Ramos (cell line): ENCODE measurements around the gene MYO1D.

ENCODE experiments used
- in situ Hi-C: fragments of 300-500 bp; cut with MboI; formaldehyde crosslinking; loops from one replicate; pipeline ENCODE4 v1.14.3; 2022; ENCODE audit warnings: low sequenced_read_pairs; ENCODE audit not compliant: unreplicated experiment

MYO1D gene

DNA sequence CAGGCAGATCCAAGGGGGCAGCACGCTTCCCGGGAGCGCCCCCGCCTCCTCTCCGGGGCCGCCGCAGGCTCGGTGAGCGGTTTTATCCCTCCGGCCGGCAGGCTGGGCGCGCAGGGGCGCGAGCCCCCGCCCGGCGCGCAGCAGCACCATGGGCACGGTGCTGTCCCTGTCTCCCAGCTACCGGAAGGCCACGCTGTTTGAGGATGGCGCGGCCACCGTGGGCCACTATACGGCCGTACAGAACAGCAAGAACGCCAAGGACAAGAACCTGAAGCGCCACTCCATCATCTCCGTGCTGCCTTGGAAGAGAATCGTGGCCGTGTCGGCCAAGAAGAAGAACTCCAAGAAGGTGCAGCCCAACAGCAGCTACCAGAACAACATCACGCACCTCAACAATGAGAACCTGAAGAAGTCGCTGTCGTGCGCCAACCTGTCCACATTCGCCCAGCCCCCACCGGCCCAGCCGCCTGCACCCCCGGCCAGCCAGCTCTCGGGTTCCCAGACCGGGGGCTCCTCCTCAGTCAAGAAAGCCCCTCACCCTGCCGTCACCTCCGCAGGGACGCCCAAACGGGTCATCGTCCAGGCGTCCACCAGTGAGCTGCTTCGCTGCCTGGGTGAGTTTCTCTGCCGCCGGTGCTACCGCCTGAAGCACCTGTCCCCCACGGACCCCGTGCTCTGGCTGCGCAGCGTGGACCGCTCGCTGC, 389.3 kb downstream of the MYO1D start:
- in situ Hi-C loops: no loop called here

- in situ Hi-C loops: no loop called here
Measured at GRCh38 chr17:32486701-32487472, 390.0 kb downstream of the MYO1D start, which contains the start of gene CDK5R1. Gene CDK5R1 (plus strand): TSS chr17:32486993. CDS start chr17:32487621, 628 bp downstream.

- in situ Hi-C loops: no loop called here
Measured at GRCh38 chr17:32486111-32486700, 390.7 kb downstream of the MYO1D start.

GRCh38 chr17:32485261-32486110, 391.4 kb downstream of the MYO1D start:
- in situ Hi-C loops: no loop called here

- in situ Hi-C loops: no loop called here
Measured at GRCh38 chr17:32484628-32485027, 392.3 kb downstream of the MYO1D start.

GRCh38 chr17:32484041-32484461, 392.9 kb downstream of the MYO1D start:
- in situ Hi-C loops: no loop called here

DNA sequence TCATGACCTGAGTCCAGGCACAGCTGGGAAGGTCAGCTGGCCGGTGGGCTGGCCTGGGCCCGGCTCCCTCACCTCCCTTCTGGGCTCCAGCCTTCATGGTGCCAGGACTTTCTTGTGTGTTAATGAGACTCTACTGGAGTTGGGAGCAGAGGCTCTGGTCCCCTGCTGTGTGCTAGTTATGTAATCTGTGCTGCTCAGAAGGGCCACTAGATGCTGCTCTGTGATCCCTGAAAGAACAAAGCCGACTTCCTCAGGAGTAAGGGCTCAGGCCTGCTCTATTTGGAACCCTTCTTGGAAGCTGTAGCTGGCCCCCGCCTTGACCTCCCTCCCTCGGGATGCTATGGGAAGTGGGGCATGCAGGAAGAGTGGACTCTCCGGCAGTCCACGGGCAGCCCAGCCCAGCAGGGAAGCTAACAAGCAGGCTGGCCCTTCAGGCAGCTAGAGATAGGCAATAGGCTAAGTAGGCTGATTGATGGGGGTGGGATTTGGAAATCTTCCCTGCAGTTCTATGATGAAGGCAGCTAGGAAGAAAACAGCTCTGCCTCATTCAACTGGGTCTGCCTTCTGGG, 393.4 kb downstream of the MYO1D start:
- in situ Hi-C loops: no loop called here

DNA sequence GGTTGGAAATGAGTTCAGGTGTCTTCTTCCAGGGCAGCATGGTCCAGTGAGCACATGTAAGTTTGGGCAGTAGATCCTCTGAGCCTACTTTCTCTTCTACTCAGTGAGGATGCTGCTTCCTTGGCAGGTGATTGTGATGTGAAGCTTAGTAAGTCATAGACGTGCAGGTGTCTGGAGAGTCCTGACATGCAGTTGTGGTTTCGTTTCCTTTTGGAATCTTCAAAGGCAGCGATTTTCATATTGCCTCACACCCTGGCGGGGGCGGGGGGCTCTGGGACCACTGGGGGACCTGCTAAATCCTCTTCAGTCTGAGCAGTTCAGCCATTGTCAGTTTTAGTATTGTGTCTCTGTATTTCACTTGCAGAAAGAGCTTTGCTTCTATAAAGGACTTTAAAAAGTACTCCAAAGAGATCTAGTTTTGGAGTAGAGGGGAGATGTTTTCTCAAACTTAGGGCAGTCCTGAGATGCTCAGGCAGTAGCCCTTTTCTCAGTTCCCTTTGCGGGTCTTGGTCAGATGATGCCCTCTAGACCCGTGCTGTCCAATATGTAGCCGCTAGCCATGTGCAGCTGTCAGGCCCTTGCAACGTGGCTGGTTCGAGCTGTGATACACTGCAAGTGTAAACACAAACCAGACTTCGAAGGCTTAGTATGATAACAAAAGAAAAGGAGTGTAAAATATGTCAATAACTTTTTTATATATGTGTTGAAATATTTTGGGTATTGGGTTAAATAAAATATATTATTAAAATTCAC, 394.2 kb downstream of the MYO1D start:
- in situ Hi-C loops: no loop called here

DNA sequence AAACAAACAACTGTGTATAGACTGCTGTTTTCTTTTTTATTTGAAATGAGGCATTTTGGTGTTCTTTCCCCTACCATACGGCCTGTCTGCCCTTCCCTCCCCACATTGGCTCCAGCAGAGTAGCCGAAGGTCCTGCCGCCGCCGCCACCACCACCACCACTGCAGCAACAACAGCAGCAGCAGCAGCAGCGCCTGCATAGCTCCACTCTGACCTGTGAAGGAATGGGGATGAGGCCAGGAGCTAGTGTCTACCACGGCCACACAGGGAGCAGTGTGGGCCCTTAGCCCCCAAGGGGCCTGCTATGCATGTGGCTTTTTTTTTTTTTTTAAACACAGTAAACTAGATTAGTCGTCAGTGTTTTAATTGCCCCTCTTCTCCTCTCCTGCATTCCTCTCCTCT, 395.7 kb downstream of the MYO1D start:
- in situ Hi-C loops: no loop called here

GRCh38 chr17:32479074-32479617, 397.8 kb downstream of the MYO1D start:
- in situ Hi-C loops: loop anchor here (10.0 kb wide), 1 partner anchor 126 kb away; no protein-coding TSS in a partner anchor

- in situ Hi-C loops: loop anchor here (10.0 kb wide), 1 partner anchor 128 kb away; no protein-coding TSS in a partner anchor
Measured at GRCh38 chr17:32477220-32477619, 399.7 kb downstream of the MYO1D start.

DNA sequence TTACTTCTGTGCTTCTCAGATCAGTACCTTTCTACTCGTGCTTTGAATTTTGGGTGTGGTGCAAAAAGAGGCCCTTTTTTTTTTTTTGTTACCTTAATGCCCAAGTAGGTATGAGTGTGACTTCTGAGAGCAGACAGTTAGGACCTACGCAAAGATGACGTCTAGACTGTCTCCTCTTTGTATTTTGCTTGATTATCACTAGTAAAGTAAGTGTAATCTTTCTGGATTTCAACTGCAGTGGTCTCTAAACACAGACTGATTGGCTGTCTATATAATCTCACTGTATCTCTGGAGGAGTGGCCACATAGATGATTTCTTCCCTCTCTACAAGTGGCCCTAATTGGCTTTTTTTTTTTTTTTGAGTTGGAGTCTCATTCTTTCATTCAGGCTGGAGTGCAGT, 401.7 kb downstream of the MYO1D start:
- in situ Hi-C loops: loop anchor here (10.0 kb wide), 1 partner anchor 130 kb away; no protein-coding TSS in a partner anchor

DNA sequence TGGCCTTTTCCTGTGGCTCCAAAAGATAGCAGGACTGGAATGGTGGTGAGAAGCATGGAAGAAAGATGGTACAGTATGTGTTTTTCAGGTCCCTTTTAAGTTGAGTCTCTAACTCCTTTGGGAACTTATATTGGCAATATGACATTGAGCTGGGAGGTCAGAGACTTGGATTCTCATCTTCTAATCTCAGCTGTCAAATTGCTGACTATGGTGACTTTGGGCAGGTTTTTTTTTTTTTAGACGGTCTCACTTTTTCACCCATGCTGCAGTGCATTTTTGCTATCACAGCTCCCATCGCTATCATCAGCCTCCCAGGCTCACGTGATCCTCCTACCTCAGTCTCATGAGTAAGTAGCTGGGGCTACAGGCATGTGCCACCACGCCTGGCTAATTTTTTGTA, 405.3 kb downstream of the MYO1D start:
- in situ Hi-C loops: loop anchor here (10.0 kb wide), 1 partner anchor 133 kb away; no protein-coding TSS in a partner anchor

- in situ Hi-C loops: loop anchor here (10.0 kb wide), 1 partner anchor 134 kb away; no protein-coding TSS in a partner anchor
Measured at GRCh38 chr17:32470405-32471167, 406.3 kb downstream of the MYO1D start.

- in situ Hi-C loops: no loop called here
Measured at GRCh38 chr17:32467949-32468348, 409.0 kb downstream of the MYO1D start.

DNA sequence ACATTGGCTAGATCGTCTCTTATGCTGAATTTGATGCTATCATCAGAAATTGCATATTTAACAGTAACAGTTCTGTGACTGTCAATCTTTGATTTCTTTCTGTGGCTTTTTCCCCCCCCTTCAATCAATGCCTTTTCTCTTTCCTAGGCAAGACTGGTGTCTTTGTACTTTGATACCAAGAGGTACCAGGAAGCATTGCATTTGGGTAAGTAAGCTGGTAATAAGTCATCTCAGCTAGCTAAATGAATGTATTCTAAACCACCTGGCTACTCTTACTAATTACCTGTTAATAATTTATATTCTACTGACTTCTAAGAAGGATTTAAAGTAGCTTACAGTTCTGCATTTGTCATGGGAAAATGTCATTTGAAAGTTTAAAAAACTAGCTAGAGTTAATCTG, 412.6 kb downstream of the MYO1D start:
- in situ Hi-C loops: no loop called here

DNA sequence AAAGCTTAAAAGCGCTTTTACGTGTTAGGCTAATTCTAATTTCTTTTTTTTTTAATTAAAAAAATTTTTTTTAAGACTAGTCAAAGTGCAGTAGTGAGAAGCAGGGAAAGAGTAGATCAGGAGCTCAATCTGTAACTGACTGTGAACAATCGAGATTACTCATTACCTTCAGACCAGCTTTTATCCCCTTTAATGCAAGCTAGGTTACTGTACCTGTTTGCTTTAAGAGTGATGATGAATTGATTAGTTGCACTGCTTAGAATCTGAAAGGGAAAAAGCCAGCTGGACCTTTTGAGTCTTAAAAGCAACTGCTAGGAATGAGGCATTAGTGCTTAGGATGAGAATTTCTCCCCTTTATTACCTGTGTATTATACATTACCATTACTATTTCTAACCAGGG, 413.6 kb downstream of the MYO1D start:
- in situ Hi-C loops: no loop called here
